Neural progenitor cell (in vitro differentiated cells): ENCODE data around the gene RER1. TPM values are rescaled to one million over a fixed set of nuclear protein-coding genes. Genes with fewer than 3 reads are reported as not detected.

Experiments used
- DNase-seq: peaks from one replicate; pipeline ENCODE4 v3.0.0-alpha.2; 2016; ENCODE audit warnings: low spot score
- H2AFZ ChIP-seq: fragments of 200-600 bp; sonication (generic); replicated peaks from 2 replicates; pipeline ENCODE4 v1.6.1; 2016; ENCODE audit warnings: antibody characterized with exemption
- H3F3A ChIP-seq: fragments of 200-600 bp; sonication (generic); 2 replicates; pipeline ENCODE4 v1.6.1; 2016; ENCODE audit warnings: antibody characterized with exemption, low read depth
- H3K27ac ChIP-seq: fragments of 200-600 bp; sonication (generic); 2 replicates; pipeline ENCODE4 v1.5.1; 2016; ENCODE audit warnings: mild to moderate bottlenecking
- H3K27me3 ChIP-seq: fragments of 200-600 bp; sonication (generic); 2 replicates; pipeline ENCODE4 v1.6.1; 2016; ENCODE audit warnings: mild to moderate bottlenecking, moderate library complexity
- H3K36me3 ChIP-seq: fragments of 200-600 bp; sonication (generic); 2 replicates; pipeline ENCODE4 v1.5.1; 2016
- H3K4me1 ChIP-seq: fragments of 200-600 bp; sonication (generic); 2 replicates; pipeline ENCODE4 v1.6.1; 2016; ENCODE audit warnings: mixed run types
- H3K4me2 ChIP-seq: fragments of 200-600 bp; sonication (generic); 2 replicates; pipeline ENCODE4 v1.6.1; 2016
- H3K4me3 ChIP-seq: fragments of 200-600 bp; sonication (generic); 2 replicates; pipeline ENCODE4 v1.5.1; 2016
- H3K79me2 ChIP-seq: fragments of 200-600 bp; sonication (generic); 2 replicates; pipeline ENCODE4 v1.6.1; 2016; ENCODE audit warnings: low read depth
- H3K9ac ChIP-seq: fragments of 200-600 bp; sonication (generic); 2 replicates; pipeline ENCODE4 v1.6.1; 2016
- H3K9me3 ChIP-seq: fragments of 200-600 bp; sonication (generic); 2 replicates; pipeline ENCODE4 v1.5.1; 2016; ENCODE audit warnings: low read depth
- H4K20me1 ChIP-seq: fragments of 200-600 bp; sonication (generic); 2 replicates; pipeline ENCODE4 v1.6.1; 2016; ENCODE audit warnings: low read depth
- H3K27ac Mint-ChIP-seq: 3 replicates; pipeline ENCODE4 v1.8.0; 2021; ENCODE audit warnings: mixed read lengths
- H3K27me3 Mint-ChIP-seq: 2 replicates; pipeline ENCODE4 v1.8.0; 2022; ENCODE audit warnings: low read depth, mild to moderate bottlenecking, inconsistent platforms, moderate library complexity, mixed read lengths; ENCODE audit not compliant: insufficient read depth
- H3K36me3 Mint-ChIP-seq: 3 replicates; pipeline ENCODE4 v1.8.0; 2021; ENCODE audit warnings: mixed read lengths
- H3K4me1 Mint-ChIP-seq: 3 replicates; pipeline ENCODE4 v1.8.0; 2021; ENCODE audit warnings: mixed read lengths
- H3K4me3 Mint-ChIP-seq: 3 replicates; pipeline ENCODE4 v1.8.0; 2021; ENCODE audit warnings: mild to moderate bottlenecking, moderate library complexity, mixed read lengths
- H3K9me3 Mint-ChIP-seq: 3 replicates; pipeline ENCODE4 v1.8.0; 2020; ENCODE audit warnings: mixed read lengths
- CTCF ChIP-seq: fragments of 200-600 bp; sonication (generic); IDR thresholded peaks from 2 replicates; pipeline ENCODE4 v1.5.1; 2017; ENCODE audit warnings: antibody characterized with exemption, mild to moderate bottlenecking
- EZH2 ChIP-seq: fragments of 200-600 bp; sonication (generic); IDR thresholded peaks from 2 replicates; pipeline ENCODE4 v1.6.1; 2017; ENCODE audit warnings: antibody characterized with exemption, mild to moderate bottlenecking, moderate library complexity
- EZH2phosphoT487 ChIP-seq: fragments of 200-600 bp; sonication (generic); IDR thresholded peaks from 2 replicates; pipeline ENCODE4 v1.6.1; 2017; ENCODE audit warnings: antibody characterized with exemption
- total RNA-seq: library from RNA; depleted of rRNA; stranded (reverse); fragments of >200 nt; gene quantifications from 2 replicates; pipeline ENCODE4 v1.2.3, GENCODE V29; 2015; ENCODE audit warnings: low replicate concordance

RER1 gene
- total RNA-seq, 1 donor from 2014 or later: 39.1 TPM

- Histone ChIP-seq H3K4me3 (no peak overlapping the region), H2AFZ (no peak overlapping the region), H3K4me1 (no peaks in the 10 kb centered on the region), H4K20me1 (no peaks in the 10 kb centered on the region), H3K27ac (no peak overlapping the region), H3K27me3 (no peaks in the 10 kb centered on the region), H3K4me2 (no peak overlapping the region), H3K9me3 (no peaks in the 10 kb centered on the region), H3K36me3 (no peaks in the 10 kb centered on the region), H3K9ac (no peak overlapping the region), H3F3A (no peaks in the 10 kb centered on the region), H3K79me2 (no peaks in the 10 kb centered on the region)
- TF ChIP-seq EZH2phosphoT487: no peak
- no peak for TF ChIP-seq EZH2
- no peak for TF ChIP-seq CTCF
- no peak for DNase-seq
- no peaks in the 10 kb centered on the region for H3K27me3 Mint-ChIP-seq
- H3K4me1 Mint-ChIP-seq: no peaks in the 10 kb centered on the region
- no peak overlapping the region for H3K4me3 Mint-ChIP-seq
- H3K36me3 Mint-ChIP-seq: peaks cover 12% of the 10 kb centered on the region
- H3K27ac Mint-ChIP-seq: no peak overlapping the region
- no peaks in the 10 kb centered on the region for H3K9me3 Mint-ChIP-seq
Observed at GRCh38 chr1:2373551-2374251, 17.9 kb upstream of the RER1 start.

DNA sequence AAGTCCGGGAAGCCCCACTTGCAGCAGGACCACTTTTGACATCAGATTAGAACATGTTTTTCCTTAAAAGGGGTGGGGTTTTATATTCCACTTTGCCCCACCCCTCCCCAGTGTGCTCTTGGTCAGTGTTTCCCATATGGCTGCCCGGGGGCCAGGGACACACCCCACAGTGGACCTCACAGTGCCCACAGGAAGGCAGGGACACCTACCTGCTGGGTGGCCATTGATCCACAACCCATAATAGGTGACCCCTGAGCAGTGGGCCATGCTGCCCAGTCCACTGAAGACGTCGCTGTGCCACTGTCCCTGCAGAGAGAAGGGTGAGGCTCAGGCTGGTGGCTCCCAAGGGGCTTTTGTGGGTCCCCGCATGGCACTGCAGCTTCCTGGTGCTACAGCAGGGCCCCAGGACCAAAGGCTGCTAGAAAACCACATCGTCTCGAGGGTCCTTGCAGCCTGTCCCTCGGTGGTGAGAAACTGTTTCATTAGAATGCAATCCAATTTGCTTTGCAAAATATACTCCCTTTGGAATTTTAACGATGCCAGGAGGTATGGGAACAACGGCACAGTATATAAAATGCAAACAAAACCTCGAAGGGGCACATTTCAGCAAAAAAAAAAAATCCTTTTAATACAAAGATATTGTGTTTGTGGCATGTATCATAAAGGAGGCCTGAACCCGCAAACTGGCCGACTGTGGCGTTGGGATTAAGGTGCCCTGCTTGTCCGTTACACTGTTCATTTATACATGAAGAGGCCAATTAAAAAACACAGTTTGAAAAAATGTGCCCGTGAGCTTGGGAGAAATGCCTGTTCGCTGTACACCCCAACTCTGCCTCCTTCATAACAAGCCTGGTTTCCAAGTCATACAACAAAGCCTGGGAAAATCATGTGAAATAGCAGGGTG lies 17.1 kb upstream of the RER1 start:
- no peak for TF ChIP-seq EZH2
- TF ChIP-seq EZH2phosphoT487: no peak
- TF ChIP-seq CTCF: no peak
- Mint-ChIP-seq H3K27ac (no peak overlapping the region), H3K9me3 (no peaks in the 10 kb centered on the region), H3K27me3 (peaks cover 2% of the 10 kb centered on the region), H3K36me3 (peaks cover 12% of the 10 kb centered on the region), H3K4me1 (peaks cover 4% of the 10 kb centered on the region), H3K4me3 (no peak overlapping the region)
- H3K27ac ChIP-seq: no peak overlapping the region
- H3K79me2 ChIP-seq: no peaks in the 10 kb centered on the region
- H4K20me1 ChIP-seq: no peaks in the 10 kb centered on the region
- H3K4me1 ChIP-seq: no peaks in the 10 kb centered on the region
- H3K4me3 ChIP-seq: no peak overlapping the region
- no peak overlapping the region for H2AFZ ChIP-seq
- DNase-seq: no peak
- no peaks in the 10 kb centered on the region for H3F3A ChIP-seq
- H3K36me3 ChIP-seq: no peaks in the 10 kb centered on the region
- H3K9ac ChIP-seq: peak overlapping the region; percentile 55
- H3K4me2 ChIP-seq: no peak overlapping the region
- H3K27me3 ChIP-seq: no peaks in the 10 kb centered on the region
- no peaks in the 10 kb centered on the region for H3K9me3 ChIP-seq

- Mint-ChIP-seq H3K4me3 (no peak overlapping the region), H3K27me3 (peaks cover 2% of the 10 kb centered on the region), H3K4me1 (peaks cover 4% of the 10 kb centered on the region), H3K36me3 (peaks cover 6% of the 10 kb centered on the region), H3K9me3 (no peaks in the 10 kb centered on the region), H3K27ac (no peak overlapping the region)
- Histone ChIP-seq H3K9ac (peak overlapping the region; percentile 55), H2AFZ (no peak overlapping the region), H3K79me2 (no peaks in the 10 kb centered on the region), H3F3A (no peaks in the 10 kb centered on the region), H3K4me3 (no peak overlapping the region), H3K4me1 (no peaks in the 10 kb centered on the region), H4K20me1 (no peaks in the 10 kb centered on the region), H3K27me3 (no peaks in the 10 kb centered on the region), H3K36me3 (no peaks in the 10 kb centered on the region), H3K4me2 (no peak overlapping the region), H3K27ac (no peak overlapping the region), H3K9me3 (no peaks in the 10 kb centered on the region)
- no peak for DNase-seq
- no peak for TF ChIP-seq EZH2phosphoT487
- TF ChIP-seq CTCF: no peak
- no peak for TF ChIP-seq EZH2
Observed at GRCh38 chr1:2375246-2375922, 16.3 kb upstream of the RER1 start.
